ENCODE data around the gene CDK4.
A peak's percentile ranks its signal among the peaks of the same experiment; 100 is the strongest.

The CDK4 gene

DNA sequence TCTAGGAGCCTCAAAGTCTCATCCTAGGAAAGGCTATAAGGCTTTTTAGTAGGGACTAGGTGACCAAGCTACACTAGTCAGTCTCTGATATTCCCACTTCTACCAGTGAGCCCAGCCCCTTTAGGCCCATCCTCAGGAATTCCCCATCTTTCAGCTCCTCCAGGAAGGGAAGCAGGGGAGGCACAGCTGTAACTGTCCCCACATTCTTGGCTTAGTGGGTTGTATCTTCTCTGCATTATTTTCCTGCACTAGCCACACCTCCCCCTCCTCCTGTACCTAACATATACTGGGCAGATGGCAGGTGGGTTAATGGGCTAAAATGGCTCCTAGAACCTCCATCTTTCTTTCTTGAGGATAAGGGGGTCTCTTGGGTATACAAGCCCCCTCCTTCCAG lies 15.2 kb upstream of the CDK4 start:
- Histone ChIP-seq H3K4me3 (no peak overlapping the region), H3K27me3 (ENCODE audit: low read depth) (peaks cover 24% of the 10 kb centered on the region), H3K36me3 (replicated peaks) (peaks cover 30% of the 10 kb centered on the region), H3K4me1 (peaks cover 23% of the 10 kb centered on the region), H3K9me3 (no peaks in the 10 kb centered on the region)
- in situ Hi-C loops (cut with MboI; ENCODE audit: low sequenced_read_pairs) = no loop called here
- DNase-seq (ENCODE audit: low spot score in 2 of 2) = no peak

DNA sequence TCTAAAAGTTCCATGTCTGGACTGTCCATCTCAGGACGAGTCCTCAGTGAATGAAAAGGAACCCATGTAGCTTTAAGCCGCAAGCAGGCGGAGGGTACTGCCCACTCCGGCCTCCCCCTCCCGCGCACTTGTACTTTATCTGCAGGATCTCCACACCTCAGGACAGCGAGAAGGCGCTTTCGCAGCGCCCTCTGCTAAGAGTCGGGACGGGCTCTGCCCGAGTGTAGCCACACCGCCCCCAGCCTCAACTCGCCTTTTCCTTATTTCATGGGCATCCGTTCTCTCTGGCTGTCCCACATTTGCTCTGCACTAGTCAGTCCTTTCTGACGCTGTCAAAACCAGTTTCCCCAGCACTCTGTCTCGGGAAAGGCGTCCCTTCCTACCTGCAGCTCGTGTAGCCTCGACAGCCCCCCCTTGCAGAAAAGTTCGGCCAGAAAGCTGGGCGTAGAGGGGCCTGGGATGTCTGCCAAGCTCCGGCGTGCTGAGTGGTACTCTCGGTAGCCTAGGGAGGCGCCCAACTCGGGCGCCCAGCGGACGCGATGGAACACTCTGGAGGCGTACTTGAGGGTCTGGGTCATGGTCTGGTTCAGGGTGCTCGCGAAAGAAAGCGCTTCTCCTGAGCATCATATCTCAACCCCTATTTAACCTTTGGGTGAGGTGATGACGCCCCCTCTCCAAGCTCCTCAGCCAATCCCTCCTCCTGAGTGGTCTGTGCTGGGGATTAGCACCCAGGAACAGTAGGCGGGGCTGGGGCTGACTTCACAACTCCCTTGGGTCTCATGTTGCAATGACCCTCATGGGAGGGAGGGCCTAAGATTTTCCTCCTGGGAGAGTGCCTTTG lies 14.6 kb upstream of the CDK4 start, which contains the start of gene CYP27B1:
TSS of gene CYP27B1 (minus strand) at position 615 of the 841 bp plus-strand sequence. CDS start at position 578, 37 bp downstream.
- peak within 1 kb of the TSS; percentile 11 for H3K4me3 ChIP-seq

DNA sequence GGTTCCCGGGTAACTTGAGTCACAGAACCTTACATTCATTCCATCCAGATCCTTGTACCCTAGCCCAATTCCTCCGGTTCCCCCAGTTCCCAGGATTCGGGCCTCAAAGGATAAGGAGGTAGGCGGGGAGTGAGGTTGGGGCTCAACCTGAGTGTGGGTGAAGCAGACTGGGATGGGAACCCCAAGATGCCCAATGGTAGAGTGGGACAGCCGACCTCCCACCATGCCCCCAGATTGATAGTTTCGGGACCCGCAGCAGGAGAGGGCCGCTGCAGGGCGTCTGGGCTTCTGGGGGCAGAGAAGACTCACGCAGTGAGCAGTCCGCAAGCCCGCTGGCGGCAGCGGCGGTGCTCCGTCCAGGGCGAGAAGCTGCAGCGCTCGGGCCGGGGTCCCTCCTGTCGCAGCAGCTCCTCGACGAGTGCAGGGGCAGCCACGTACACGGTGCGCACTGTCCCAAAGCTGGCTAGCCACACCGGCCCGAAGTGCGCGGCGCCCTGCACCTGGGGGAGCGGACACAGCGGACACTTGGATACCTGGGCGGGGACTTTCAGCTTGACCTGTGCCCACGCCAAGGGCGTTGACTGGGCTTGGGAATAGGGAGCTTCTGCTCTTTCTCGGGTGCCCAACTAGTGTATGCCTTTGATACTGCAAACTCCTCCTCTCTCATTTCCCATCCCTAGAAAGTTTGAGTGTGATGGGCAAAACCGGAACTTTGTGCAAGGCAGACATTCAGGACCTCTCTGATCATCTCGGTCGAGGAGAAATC lies 13.8 kb upstream of the CDK4 start:
- Histone ChIP-seq H3K36me3 (replicated peaks) (peaks cover 28% of the 10 kb centered on the region), H3K9me3 (no peaks in the 10 kb centered on the region), H3K27me3 (ENCODE audit: low read depth) (peaks cover 24% of the 10 kb centered on the region), H3K4me1 (peaks cover 19% of the 10 kb centered on the region), H3K4me3 (peak overlapping the region; percentile 22; the same call in 1 of the 2 replicates)
- DNase-seq (ENCODE audit: low spot score in 2 of 2) = no peak
- in situ Hi-C loops (cut with MboI; ENCODE audit: low sequenced_read_pairs) = no loop called here

More for the DNA sequence above, 14.6 kb upstream of the CDK4 start, which contains the start of gene CYP27B1:
- peaks cover 24% of the 10 kb centered on the region for H3K27me3 ChIP-seq (ENCODE audit: low read depth)
- peaks cover 30% of the 10 kb centered on the region for H3K36me3 ChIP-seq (replicated peaks)
- H3K9me3 ChIP-seq = no peaks in the 10 kb centered on the region
- H3K4me1 ChIP-seq = peaks cover 23% of the 10 kb centered on the region
- in situ Hi-C loops (cut with MboI; ENCODE audit: low sequenced_read_pairs) = no loop called here
- DNase-seq (ENCODE audit: low spot score in 2 of 2) = peak; percentile 88 to 89

DNA sequence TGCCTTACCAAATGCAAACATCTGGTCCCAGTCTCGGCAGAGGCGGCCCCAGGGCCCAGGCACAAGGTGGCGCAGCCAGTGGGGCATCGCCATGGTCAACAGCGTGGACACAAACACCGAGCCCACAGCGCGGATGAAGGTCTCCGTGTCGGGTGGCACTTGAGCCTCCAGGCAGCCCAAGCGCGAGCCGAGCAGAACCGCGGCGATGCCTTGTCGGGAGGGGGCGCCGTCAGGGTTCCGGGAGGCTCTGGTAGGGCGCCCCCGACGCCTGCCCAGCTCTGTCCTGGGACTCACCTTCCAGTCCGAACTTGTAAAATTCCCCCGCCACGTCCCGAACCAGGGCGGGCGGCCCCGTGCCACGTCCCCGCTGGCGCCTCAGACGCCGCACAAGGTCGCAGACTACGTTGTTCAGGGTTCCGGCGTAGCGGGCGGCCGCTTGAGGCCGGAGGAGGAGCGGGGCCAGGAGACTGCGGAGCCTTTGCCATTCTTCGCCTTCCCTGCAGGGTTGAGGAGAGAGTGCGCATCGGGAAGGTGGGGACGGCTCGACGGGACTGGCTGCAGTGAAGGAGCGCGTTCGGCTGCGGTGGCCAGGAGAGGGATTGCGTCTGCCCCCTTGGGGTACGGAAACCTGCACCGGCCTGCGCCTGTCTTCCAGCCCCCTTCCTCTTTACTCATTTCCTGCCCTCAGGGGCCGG lies 13.0 kb upstream of the CDK4 start:
- DNase-seq (ENCODE audit: low spot score in 2 of 2) = peak in 1 of 2 experiments; percentile 71
- Histone ChIP-seq H3K36me3 (replicated peaks) (peaks cover 21% of the 10 kb centered on the region), H3K9me3 (no peaks in the 10 kb centered on the region), H3K4me3 (peak overlapping the region; percentile 22), H3K4me1 (peaks cover 17% of the 10 kb centered on the region), H3K27me3 (ENCODE audit: low read depth) (peaks cover 24% of the 10 kb centered on the region)
- in situ Hi-C loops (cut with MboI; ENCODE audit: low sequenced_read_pairs) = no loop called here

DNA sequence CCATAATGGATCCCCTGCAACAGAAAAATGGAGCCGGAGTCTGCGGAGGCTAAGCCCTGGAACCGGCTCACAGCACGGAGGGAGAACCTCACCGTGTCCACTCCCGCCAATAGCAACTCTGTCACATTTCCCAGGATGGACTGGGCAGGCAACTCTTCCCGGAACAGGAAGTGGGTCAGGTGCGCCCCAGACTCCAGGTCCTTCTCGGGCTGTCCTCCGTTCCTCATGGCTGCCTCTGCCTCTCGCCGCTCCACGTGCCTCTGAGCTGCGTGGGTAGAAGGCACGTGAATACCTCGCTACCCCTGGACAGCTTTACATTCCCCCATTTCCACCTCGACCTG lies 12.5 kb upstream of the CDK4 start:
- Histone ChIP-seq H3K4me3 (no peak overlapping the region), H3K27me3 (ENCODE audit: low read depth) (peaks cover 24% of the 10 kb centered on the region), H3K36me3 (replicated peaks) (peaks cover 20% of the 10 kb centered on the region), H3K9me3 (no peaks in the 10 kb centered on the region), H3K4me1 (peaks cover 17% of the 10 kb centered on the region)
- in situ Hi-C loops (cut with MboI; ENCODE audit: low sequenced_read_pairs) = no loop called here
- DNase-seq (ENCODE audit: low spot score in 2 of 2) = no peak

DNA sequence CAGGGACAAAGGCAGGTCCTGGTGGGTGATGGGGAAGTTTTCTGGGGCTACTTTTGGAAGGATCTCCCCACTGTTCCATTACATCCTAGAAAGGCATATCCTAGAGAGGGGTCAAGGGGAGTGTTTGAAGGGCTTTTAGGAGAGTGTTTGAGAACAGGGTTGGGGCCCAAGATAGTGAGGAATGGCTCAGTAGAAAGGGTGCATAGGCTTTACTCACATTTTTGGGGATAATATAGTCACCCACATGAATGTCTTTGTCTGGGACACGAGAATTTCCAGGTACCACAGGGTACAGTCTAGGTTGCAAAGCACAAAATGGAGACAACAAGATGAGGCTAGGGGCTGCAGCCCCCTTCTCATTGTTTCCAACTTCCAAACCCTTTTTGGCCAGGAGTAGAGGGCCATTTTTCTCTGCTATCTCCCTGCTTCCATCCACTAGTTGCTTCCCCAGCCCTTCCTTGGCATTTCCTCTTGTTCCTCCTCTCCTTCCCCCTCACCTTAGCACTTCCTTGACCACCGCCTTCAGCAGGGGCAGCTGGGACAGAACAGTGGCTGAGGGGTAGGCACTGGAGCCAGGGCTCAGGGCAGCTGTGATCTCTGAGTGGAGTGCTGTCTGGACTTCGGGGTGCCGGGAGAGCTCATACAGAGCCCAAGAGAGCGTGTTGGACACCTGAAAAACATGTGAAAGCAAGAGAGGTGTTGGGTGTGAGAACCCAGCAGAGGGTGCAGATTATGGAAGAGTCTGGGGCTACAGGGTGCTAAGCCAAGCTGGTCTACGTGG lies 12.0 kb upstream of the CDK4 start:
- Histone ChIP-seq H3K36me3 (replicated peaks) (peaks cover 15% of the 10 kb centered on the region), H3K27me3 (ENCODE audit: low read depth) (peaks cover 24% of the 10 kb centered on the region), H3K4me1 (peaks cover 17% of the 10 kb centered on the region), H3K9me3 (no peaks in the 10 kb centered on the region), H3K4me3 (no peak overlapping the region)
- no peak for DNase-seq (ENCODE audit: low spot score in 2 of 2)
- in situ Hi-C loops (cut with MboI; ENCODE audit: low sequenced_read_pairs) = no loop called here

DNA sequence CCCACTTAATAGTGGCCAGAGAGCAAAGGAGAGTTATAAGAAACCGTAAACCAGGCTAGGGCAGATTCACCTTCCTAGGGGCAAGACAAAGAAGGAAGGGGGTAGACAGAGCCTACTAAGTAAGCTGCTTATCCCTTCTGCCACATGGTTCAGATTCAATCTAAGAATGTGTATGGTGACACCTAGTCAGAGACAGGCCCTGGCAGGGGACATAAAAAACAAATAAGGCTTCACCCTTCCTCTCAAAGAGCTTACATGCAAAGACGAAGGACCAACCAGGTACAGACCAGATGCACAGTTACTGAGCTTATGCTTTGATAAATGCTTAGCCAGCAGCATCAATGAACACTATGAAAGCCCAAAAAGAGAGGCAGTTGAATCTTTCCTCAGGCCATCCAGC lies 10.4 kb upstream of the CDK4 start:
- Histone ChIP-seq H3K4me1 (peaks cover 14% of the 10 kb centered on the region), H3K4me3 (no peak overlapping the region), H3K27me3 (ENCODE audit: low read depth) (peaks cover 24% of the 10 kb centered on the region), H3K36me3 (replicated peaks) (peaks cover 15% of the 10 kb centered on the region), H3K9me3 (no peaks in the 10 kb centered on the region)
- no peak for DNase-seq (ENCODE audit: low spot score in 2 of 2)
- in situ Hi-C loops (cut with MboI; ENCODE audit: low sequenced_read_pairs) = no loop called here

DNA sequence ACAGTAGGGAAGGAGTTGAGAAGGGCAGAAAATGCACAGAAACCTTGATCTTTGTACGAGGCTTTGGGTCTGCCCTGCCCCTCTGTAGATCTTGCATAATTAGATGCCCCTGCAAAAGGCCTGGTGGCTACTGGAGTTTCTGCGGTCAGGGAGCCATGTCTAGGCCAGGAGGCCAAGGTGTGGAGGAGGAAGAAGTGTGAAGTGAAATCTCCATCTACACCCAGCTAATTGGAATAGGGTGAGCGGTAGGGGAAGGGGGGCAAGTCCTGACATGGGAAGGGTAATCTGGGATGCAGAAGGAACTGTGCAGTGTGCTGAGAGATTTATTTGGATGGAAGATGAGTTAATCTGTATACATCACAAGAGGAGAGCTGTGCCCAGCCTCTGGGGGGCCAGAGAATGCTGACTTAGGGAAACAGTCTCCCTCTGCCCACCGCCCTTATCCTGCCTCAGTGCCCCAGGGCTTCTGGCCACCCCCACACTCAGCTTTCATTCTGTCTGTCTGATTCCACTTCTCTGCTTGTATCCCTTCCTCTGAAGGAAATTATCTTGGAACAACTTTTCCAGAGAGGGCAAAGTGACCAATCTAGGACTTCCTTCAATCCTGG lies 9.4 kb upstream of the CDK4 start:
- peaks cover 10% of the 10 kb centered on the region for H3K4me1 ChIP-seq
- no peaks in the 10 kb centered on the region for H3K9me3 ChIP-seq
- H3K27me3 ChIP-seq (ENCODE audit: low read depth) = peaks cover 24% of the 10 kb centered on the region
- in situ Hi-C loops (cut with MboI; ENCODE audit: low sequenced_read_pairs) = no loop called here
- peaks cover 18% of the 10 kb centered on the region for H3K36me3 ChIP-seq (replicated peaks)
- no peak overlapping the region for H3K4me3 ChIP-seq
- DNase-seq (ENCODE audit: low spot score in 2 of 2) = no peak

DNA sequence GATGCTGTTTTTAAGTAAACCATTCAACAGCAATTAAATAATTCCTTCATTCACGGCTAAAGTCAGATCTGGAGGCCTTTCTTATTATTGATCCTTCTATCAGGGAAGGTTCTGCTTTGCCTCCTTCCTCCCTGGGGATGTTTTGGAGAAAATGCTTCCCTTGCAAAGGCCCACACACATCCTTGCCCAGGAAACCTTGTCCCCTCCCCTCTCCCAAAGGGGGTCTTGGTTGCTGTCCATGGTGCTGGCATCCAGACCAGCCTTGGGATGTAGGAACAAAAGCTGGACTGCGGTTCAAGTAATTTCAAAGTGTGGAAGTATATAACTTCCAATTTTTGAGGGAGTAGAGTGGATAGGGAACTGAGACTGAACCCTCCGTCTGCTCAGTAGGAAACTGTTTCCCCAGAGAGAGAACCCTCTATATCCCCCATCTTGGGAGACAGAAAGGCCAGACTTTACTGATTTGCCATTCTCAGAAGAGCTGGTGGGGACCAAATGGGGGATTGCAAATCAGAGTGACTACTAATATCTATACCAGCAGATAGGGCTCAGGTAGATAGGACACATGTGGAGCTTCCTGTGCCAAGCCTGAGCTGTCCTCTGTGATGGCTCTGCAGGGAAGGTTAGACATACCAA lies 8.4 kb upstream of the CDK4 start:
- Histone ChIP-seq H3K4me1 (peaks cover 10% of the 10 kb centered on the region), H3K27me3 (ENCODE audit: low read depth) (peaks cover 13% of the 10 kb centered on the region), H3K9me3 (no peaks in the 10 kb centered on the region), H3K36me3 (replicated peaks) (peaks cover 18% of the 10 kb centered on the region), H3K4me3 (no peak overlapping the region)
- in situ Hi-C loops (cut with MboI; ENCODE audit: low sequenced_read_pairs) = no loop called here
- peak in 1 of 2 experiments; percentile 44 for DNase-seq (ENCODE audit: low spot score in 2 of 2)

DNA sequence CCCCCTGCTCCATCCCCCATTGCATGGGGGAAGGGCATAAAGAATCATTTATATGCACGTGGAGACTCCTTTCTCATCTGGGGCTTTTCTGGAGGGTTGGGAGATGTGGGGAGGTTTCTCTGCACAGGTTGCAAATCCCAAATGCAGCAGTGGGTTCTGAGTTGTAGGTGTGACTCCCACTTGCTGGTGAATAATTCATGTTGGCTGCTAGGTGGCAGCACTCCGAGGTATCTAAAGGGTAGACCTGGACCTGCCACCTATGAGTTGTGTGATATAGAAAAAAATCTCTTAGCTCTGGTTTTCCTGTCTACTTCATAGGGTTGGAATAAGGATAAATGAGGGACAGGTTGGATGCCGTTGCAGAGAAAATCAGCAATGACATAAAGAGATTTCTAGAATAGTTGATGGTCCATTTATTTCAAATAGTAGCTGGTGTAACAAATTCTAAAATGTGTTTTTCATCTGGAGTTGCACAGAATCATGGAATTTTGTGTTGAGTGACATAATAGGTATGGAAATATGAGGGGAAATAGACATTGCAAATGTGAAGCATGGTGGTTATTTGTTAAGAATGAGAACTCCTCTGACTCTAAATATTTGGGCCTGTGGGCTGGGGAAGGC lies 7.4 kb upstream of the CDK4 start:
- no peaks in the 10 kb centered on the region for H3K9me3 ChIP-seq
- DNase-seq (ENCODE audit: low spot score in 2 of 2) = no peak
- H3K27me3 ChIP-seq (ENCODE audit: low read depth) = peaks cover 3% of the 10 kb centered on the region
- in situ Hi-C loops (cut with MboI; ENCODE audit: low sequenced_read_pairs) = no loop called here
- peaks cover 9% of the 10 kb centered on the region for H3K4me1 ChIP-seq
- H3K4me3 ChIP-seq = no peak overlapping the region
- peaks cover 18% of the 10 kb centered on the region for H3K36me3 ChIP-seq (replicated peaks)

DNA sequence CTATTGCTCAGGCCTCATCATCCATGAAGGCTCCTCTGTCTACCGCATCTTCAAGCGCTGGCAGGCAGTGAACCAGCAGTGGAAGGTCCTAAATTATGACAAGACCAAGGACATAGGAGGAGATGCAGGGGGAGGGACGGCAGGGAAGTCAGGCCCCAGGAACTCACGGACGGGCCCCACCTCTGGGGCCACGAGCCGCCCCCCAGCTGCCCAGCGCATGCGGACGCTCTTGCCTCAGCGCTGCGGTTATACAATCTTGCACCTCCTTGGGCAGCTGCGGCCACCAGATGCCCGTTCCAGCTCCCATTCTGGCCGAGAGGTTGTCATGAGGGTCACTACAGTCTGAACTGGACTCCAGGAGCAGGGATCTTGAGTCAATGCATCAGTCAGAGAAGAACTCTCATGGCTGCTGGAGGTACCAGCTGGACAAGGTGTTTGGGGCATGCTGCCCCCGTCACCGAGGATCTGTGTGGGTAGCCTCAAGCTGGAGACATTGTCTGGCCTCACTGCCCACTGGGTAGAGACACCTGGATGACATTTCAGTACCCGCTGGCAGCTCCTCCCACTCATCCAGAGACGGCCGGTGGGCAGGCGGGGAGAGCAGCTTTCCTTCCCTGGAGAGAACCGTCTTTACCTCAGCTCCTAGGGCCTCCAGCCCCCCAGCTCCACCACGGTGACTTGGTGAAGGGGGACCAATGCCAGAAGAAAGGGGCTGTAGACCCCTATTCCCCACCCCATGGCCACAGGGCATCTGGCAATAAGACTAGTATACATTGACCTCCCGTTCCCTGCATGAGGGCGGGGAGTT lies 6.6 kb upstream of the CDK4 start:
- H3K27me3 ChIP-seq (ENCODE audit: low read depth) = no peaks in the 10 kb centered on the region
- no peak overlapping the region for H3K4me3 ChIP-seq
- in situ Hi-C loops (cut with MboI; ENCODE audit: low sequenced_read_pairs) = no loop called here
- no peaks in the 10 kb centered on the region for H3K9me3 ChIP-seq
- H3K36me3 ChIP-seq (replicated peaks) = peaks cover 18% of the 10 kb centered on the region
- H3K4me1 ChIP-seq = peaks cover 13% of the 10 kb centered on the region
- DNase-seq (ENCODE audit: low spot score in 2 of 2) = no peak
